Gastroesophageal sphincter (tissue), 3 donors: ENCODE measurements around the gene OR2D3.

Source experiments
- CTCF ChIP-seq, 4 experiments: fragments of 200-600 bp in 2 of 4; fragments of 450-650 bp in 2 of 4; sonication (generic) in 1 of 4; IDR thresholded peaks; one replicate each; pipeline ENCODE4 v1.5.1; 2017 to 2019; ENCODE audit warnings: antibody characterized with exemption in 4 of 4, mild to moderate bottlenecking in 2 of 4, moderate library complexity in 2 of 4
- EP300 ChIP-seq: sonication (generic); formaldehyde crosslinking; IDR thresholded peaks from one replicate; pipeline ENCODE4 v1.6.1; 2017; ENCODE audit warnings: antibody characterized with exemption, mild to moderate bottlenecking
- POLR2A ChIP-seq, 2 donors: fragments of 450-650 bp; IDR thresholded peaks; one replicate each; pipeline ENCODE4 v1.6.1; 2017; ENCODE audit warnings: antibody characterized with exemption in 2 of 2, mild to moderate bottlenecking in 2 of 2, moderate library complexity in 1 of 2
- POLR2AphosphoS5 ChIP-seq: sonication (generic); formaldehyde crosslinking; IDR thresholded peaks from one replicate; pipeline ENCODE4 v1.6.1; 2017; ENCODE audit warnings: antibody characterized with exemption

- TF ChIP-seq POLR2AphosphoS5 (no peak), CTCF (IDR thresholded peaks at IDR 0.05) (no peak), EP300 (no peak), POLR2A (IDR thresholded peaks at IDR 0.05) (no peak)
Measured at GRCh38 chr11:6876325-6876724, 44.5 kb upstream of the OR2D3 start, which contains the start of gene OR10A4.
